NOMO-1 treated with dmso at 0.1 percent for 144 hours (cell line): ENCODE measurements around the gene RUVBL2.
"Not testable (repeated sequence)": the region's sequence is repeated elsewhere in the genome, so short reads cannot be mapped to it uniquely, and the experiment has no call there.

Experiments used
- DNase-seq: peaks from one replicate; lab custom pipeline; 2025; ENCODE audit not compliant: unreplicated experiment; lab: John Stamatoyannopoulos, UW

The RUVBL2 gene

DNA sequence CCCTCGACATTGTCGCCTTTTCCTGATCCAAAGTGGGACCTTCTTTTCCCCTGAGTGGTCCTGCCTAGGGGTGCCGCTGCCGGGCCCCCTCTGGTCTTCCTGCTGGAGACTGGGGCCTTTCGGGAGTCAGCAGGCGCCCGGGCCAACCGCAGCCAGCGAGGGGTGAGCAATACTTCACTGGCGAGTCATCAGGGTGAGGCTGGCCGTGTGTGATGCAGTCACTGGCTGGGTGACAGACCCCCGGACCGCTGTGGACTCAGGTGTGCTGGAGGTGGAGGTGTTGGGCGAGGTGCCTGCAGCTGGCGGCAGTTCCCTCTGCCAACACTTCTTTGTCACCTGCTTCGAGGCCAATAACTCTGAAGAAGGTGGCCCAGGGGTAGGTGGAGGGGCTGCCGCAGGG, 48.5 kb downstream of the RUVBL2 start:
- no peak for DNase-seq

DNA sequence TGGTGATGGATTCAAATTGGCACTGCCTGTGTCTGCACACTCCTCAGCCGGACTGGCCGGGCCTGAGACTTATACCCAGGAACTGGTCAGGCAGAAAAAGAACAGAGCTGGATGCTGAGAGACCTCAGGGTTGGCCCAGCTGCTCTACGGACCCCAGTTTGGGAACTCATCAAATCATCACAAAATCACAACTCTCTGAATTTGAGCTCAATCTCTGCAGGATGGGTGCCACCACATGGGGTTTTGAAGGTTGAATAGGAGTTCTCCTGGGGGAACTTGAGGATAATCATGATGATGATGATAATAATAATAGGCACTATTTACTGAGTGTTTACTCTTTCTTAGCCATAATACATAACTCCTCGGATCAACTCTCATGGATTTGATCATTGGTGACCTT, 49.0 kb downstream of the RUVBL2 start:
- not testable (repeated sequence) for DNase-seq

DNA sequence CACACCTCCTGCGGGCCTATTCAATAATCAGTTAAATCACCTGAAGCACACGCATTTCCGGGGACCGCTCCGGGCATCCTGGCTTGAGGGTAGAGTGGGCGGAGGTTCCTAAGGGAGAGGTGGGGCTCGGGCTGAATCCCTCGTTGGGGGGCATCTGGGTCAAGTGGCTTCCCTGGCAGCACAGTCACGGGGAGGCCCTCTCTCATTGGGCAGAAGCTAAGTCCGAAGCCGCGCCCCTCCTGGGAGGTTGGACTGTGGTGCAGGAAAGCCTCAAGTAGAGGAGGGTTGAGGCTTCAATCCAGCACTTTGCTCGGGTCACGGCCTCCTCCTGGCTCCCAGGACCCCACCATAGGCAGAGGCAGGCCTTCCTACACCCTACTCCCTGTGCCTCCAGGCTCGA, 49.9 kb downstream of the RUVBL2 start, which contains the start of gene CGB5:
Gene CGB5, plus strand, starts transcription at position 301 of the 400 bp plus-strand sequence. CDS start 362 bp downstream, outside the sequence.
- not testable (repeated sequence) for DNase-seq

DNA sequence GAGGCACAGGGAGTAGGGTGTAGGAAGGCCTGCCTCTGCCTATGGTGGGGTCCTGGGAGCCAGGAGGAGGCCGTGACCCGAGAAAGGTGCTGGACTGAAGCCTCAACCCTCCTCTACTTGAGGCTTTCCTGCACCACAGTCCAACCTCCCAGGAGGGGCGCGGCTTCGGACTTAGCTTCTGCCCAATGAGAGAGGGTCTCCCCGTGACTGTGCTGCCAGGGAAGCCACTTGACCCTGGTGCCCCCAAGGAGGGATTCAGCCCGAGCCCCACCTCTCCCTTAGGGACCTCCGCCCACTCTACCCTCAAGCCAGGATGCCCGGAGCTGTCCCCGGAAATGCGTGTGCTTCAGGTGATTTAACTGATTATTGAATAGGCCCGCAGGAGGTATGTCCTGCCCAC, 55.3 kb downstream of the RUVBL2 start, which contains the start of gene CGB8:
Gene CGB8, minus strand, starts transcription at position 101 of the 400 bp plus-strand sequence. CDS start 372 bp downstream, outside the sequence.
- DNase-seq: not testable (repeated sequence)

DNA sequence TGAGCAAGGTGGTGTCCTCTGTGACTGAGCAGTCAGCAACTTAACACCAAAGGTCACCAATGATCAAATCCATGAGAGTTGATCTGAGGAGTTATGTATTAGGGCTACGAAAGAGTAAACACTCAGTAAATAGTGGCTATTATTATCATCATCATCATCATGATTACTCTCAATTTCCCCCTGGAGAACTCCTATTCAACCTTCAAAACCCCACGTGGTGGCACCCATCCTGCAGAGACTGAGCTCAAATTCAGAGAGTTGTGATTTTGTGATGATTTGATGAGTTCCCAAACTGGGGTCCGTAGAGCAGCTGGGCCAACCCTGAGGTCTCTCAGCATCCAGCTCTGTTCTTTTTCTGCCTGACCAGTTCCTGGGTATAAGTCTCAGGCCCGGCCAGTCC, 56.1 kb downstream of the RUVBL2 start:
- DNase-seq: not testable (repeated sequence)

DNA sequence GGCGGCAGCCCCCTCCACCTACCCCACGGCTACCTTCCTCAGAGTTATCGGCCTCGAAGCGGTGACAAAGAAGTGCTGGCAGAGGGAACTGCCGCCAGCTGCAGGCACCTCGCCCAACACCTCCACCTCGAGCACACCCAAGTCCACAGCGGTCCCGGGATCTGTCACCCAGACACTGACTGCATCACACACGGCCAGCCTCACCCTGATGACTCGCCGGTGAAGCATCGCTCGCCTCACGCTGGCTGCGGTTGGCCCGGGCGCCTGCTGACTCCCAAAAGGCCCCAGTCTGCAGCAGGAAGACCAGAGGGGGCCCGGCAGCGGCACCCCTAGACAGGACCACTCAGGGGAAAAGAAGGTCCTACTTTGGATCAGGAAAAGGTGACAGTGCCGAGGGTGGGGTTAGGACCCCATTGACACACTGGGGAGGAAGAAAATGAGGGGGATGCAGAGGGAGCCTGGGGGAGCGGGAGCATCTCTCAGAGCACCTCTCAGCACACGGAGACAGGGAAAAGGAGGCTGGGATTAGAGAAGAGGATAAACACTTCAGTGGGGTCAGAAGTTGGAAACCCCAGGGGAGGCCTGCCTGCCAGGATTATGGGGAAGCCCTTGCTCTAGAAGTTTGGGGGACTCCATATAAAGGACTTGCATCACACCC, 56.8 kb downstream of the RUVBL2 start:
- not testable (repeated sequence) for DNase-seq

DNA sequence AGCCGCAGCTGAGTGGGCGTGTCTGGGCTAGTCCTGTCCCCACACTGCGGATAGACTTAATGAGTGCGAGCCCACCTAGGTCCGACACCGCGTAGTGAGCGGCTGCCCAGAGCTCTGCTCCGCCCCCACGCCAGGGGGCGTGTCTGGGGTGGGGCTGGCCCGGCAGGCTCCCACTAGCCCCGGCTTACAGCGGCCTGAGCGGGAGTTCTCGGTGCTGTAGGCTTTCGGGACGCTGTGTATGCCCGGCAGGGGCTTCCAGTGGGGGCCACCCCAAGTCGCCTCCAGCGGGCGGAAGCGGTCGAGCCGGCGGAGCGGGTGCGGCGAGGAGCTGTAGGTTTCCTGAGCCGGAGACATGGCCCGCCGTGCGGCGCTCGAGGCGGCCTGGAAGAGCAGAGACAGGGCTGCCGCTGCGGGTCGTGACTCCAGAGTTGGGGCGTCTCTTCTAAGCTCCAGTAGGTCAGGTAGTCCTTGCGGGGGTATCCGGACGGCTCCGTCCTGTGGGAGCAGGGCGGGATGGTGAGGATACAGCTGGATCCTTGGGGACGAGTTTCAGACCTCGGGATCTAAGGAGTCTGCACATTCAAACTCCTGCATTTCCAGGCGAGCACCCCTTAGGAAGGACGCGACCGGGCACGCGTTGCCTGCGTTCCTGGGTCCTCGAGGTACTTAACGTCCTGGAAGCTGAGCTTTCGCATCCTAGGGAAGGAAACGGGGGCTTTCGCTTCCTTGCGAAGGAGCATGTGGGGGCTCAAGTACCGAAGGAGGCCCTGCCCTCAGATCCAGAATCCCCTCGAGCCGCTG, 62.6 kb downstream of the RUVBL2 start:
- no peak for DNase-seq

DNA sequence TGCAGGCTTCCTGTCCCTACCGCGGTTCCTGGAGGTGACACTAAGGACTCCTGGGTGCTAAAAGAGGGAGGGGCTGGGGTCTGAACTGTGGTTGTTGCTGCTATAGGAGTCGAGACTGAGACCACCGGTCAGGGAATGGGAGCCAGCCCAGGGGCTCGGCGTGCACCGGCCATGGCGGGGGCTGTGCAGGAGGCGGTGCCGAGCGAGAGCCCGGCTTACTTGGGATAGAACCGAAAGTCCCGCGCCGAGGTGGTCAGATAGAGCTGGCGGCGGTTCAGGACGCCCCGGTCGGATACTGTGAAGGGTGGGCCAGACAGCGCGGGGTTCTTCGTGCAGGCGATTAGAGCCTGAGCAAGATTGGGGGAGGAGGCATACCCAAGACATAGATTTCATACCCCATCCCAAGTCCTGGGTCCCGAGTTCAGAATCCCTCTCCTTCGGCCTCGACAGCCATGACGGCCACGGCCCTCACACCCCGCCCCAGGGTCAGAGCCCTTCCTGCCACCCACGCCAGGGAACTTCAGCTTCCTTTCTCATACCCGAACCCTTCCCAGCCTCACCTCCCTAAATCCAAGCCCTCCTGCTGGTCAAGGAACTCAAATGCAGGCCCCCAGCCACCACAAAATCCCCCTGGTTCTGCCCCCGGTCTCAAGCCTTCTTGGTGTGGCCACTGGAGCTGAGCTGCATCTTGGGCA, 63.4 kb downstream of the RUVBL2 start:
- DNase-seq: not testable (repeated sequence)

DNA sequence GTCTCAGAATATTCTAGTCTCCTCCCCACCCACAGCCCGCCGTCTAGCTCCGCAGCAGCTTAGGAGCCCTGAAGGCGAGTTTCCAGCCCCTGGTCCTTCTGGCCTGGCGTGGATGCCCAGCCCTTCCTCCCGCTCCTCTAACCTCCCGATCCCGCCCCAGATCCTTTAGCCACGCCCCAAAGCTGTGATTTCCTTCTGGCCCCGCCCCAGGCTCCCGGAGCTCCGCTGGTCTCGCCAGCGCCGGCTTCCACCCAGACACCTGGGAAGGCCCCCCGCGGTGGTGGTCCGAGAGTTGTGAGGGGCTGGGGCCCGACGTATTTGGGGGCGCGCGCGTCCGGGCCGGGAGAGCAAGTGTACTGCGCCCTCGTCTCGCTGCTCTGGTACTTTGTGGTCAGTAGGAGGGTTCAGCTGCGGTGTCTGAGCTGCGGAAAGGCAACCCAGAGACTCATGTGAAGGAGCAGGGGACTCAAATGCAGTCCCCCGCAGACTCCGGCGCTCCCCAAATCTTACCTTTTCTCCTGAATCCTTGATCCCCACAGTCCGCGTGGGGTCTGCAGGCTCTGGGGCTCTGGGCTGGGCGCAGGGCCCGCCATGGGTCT, 64.0 kb downstream of the RUVBL2 start, which contains the start of gene CGB7:
Gene CGB7, minus strand, starts transcription at position 114 of the 599 bp plus-strand sequence. CDS start 2,374 bp downstream, outside the sequence.
- no peak for DNase-seq

DNA sequence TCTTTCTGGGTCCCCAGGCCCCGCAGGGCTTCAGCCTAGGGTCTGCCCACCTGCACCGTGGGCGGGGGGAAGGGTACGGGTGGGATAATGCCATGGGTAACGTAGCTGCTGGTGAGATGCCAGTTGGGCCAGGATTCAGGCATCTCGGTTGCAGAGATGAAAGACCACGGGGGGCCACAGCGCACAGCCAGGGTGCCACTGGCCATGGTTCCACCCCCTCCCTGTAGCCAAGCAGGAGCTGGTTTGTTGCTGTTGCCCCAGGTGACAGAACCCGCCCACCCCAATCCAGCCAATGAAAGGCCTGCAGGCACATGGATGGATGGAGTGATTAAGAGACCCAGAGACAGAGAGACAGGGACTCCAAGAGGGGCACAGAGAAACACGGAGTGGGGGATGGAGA, 64.9 kb downstream of the RUVBL2 start:
- DNase-seq: no peak

DNA sequence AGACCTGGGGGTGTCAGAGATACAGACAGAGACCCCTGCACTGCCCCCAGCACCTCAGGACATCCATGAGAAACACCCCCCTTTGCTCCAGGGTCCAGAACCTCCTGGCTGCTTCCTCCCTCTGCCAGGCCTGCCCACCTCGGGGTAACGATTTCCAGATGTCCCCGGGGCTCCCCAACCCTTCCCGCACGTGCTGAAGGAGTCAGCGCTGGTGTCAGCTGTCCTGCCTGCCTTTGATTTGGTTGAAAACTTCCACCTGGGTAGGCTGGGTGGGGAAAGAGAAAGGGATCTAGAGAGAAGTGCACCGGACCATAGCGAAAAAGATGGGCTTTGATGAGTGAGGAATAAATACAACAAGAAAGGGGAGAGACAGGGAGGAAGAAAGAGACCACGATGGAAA, 65.4 kb downstream of the RUVBL2 start:
- no peak for DNase-seq

DNA sequence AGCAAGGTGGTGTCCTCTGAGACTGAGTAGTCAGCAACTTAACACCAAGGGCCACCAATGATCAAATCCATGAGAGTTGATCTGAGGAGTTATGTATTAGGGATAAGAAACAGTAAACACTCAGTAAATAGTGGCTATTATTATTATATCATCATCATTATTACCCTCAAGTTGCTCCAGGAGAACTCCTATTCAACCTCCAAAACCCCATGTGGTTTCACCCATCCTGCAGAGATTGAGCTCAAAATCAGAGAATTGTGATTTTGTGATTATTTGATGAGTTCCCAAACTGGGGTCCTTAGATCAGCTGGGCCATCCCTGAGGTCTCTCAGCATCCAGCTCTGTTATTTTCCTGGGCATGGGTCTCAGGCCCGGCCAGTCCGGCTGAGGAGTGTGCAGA, 67.3 kb downstream of the RUVBL2 start:
- no peak for DNase-seq

DNA sequence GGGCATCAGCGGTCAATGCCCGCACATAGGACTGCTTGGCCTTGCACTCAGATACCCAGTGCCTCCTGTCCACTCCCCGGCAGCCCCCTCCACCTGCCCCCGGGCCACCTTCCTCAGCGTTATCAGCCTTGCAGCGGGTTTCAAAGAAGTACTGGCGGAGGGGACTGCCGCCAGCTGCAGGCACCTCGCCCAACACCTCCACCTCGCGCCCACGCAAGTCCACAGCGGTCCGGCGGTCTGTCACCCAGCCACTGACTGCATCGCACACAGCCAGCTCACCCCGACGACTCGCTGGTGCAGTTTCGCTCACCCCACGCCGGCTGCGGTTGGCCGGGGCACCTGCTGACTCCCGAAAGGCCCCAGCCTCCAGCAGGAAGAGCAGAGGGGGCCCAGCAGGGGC, 67.8 kb downstream of the RUVBL2 start:
- no peak for DNase-seq

DNA sequence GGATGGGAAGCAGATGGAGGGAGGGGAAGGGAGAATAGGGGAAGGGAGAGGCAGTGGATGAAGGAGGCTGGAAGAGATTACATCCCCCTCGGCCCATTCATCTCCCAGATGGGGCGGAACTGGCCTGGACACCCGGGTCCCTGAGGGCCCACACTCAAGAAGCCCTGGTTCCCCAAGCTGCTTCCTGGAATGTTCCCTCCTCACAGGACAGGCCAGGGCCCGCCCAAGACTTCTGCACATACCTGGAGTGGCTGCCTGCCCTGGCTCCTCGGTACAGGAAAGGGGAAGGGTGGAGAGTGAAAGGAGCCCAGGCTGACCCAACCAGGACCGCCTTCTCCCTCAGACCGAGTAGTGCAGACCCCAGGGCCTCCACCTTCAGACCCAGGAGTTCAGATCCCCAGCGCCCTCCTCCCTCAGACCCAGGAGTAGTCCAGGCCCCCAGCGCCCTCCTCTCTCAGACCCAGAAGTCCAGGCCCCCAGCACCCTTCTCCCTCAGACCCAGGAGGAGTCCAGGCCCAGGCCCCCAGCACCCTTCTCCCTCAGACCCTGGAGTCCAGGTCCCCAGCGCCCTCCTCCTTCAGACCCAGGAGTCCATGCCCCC, 70.4 kb downstream of the RUVBL2 start:
- DNase-seq: no peak

DNA sequence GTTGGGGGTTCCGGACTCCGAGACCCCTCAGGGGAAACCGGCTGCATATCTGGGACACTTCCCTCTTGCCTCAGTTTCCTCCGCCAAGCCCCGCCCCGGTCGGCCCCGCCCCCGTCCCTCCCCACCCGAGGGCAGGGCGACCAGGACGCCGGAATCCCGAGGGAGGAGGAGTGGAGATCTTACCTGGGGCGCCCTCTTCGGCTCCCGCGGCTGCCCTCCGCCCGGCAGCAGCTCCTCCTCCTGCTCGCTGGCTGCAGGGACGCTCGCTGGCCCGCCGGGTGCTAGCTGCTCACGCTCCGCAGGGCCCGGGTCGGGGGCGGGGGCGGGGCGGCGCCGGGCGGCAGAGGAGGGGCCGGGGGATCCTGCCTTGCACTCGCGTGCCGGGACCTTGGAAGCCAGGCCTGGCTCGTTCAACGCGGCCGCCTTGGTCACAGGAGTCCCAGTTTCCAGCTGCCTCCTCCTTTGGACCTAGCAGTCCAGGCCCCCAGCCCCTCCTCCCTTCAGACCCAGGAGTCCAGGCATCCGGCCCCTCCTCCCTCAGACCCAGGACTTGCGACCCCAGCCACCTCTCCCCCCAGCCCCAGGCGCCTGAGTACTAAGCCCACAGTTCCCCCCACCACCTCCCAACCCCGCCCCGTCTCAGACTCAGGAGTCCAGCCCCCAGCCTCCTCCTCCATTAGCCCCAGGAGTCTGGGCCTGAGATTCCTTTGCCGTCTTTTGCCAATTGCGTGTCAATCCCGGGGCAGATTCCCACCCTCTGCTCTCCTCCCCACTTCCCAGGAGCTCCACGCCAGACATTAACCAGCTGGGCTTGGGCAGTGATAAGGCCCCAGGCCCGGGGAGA, 71.3 kb downstream of the RUVBL2 start, which contains the start of gene NTF4:
Gene NTF4, minus strand, starts transcription at position 51 of the 844 bp plus-strand sequence. CDS start 2,821 bp downstream, outside the sequence.
- DNase-seq: no peak
